Measurements from ENCODE around the gene RREB1.

GRCh38 chr6:7240351-7240750 is 132.6 kb downstream of the RREB1 start:
- TF ChIP-seq CTCF (IDR thresholded peaks at IDR 0.05) (no peak), POLR2A (IDR thresholded peaks at IDR 0.05) (no peak)

Data from testis (tissue), 2 donors.